ENCODE data around the gene LMBR1L. TPM values are rescaled to one million over a fixed set of nuclear protein-coding genes. Genes with fewer than 3 reads are reported as not detected.

Gene LMBR1L
- total RNA-seq, 1 donor from 2014 or later, result 105 TPM

DNA sequence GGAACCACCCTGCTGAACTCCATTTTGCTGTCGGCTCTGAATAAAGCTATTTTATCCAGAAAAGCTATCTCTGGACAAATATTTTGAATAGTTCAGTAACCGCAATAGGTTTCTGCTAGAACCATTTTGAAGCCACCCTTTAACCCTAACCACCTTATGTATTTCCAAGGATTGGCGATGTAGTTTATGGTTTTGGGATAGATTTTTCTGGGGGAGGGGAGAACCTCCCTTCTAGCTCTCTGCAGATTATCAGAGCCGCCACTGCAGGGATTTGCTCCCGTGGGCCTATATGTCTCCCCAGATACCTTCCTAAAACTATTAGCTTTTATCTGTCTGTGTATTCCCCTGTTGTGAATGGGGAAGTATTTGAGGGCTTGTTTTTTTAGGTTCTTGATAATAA is 22.4 kb upstream of the LMBR1L start:
- Mint-ChIP-seq H3K27me3 (no peaks in the 10 kb centered on the region), H3K4me3 (peak overlapping the region; percentile 41), H3K27ac (no peak overlapping the region), H3K9me3 (no peaks in the 10 kb centered on the region), H3K36me3 (peaks cover 21% of the 10 kb centered on the region), H3K4me1 (ENCODE audit: unreplicated experiment) (peaks cover 25% of the 10 kb centered on the region)
- TF ChIP-seq, protein P1, sequence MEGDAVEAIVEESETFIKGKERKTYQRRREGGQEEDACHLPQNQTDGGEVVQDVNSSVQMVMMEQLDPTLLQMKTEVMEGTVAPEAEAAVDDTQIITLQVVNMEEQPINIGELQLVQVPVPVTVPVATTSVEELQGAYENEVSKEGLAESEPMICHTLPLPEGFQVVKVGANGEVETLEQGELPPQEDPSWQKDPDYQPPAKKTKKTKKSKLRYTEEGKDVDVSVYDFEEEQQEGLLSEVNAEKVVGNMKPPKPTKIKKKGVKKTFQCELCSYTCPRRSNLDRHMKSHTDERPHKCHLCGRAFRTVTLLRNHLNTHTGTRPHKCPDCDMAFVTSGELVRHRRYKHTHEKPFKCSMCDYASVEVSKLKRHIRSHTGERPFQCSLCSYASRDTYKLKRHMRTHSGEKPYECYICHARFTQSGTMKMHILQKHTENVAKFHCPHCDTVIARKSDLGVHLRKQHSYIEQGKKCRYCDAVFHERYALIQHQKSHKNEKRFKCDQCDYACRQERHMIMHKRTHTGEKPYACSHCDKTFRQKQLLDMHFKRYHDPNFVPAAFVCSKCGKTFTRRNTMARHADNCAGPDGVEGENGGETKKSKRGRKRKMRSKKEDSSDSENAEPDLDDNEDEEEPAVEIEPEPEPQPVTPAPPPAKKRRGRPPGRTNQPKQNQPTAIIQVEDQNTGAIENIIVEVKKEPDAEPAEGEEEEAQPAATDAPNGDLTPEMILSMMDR (conservative IDR thresholded peaks at IDR 0.05), result no peak
- DNase-seq (ENCODE audit: extremely low spot score, unreplicated experiment), result no peak

DNA sequence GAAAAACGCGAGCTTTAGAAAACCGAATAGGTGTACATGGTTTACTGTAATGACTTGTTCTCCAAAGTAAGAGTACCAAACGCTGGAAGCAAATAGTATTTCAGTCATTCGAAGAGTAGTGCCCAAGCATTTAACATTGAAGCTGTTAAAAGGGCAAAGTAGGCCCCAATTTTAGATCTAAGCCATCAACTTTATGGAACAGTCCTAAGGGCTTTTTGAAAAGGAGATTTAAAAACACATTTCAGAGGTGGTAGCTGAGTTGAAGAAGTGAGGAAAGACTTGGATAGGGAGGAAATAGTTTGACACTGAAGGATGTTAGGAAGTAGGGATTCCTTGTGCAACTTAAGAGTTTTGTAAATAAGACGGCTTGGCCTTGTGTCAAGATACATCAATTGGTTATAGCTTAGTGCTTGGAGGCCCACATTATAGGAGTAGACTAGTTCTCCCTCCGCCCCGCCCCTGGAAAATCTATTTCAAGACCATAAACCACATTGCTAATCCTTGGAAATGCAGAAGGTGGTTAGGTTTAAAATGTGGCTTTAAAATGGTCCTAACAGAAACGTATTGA is 21.3 kb upstream of the LMBR1L start:
- Mint-ChIP-seq H3K4me1 (ENCODE audit: unreplicated experiment) (peaks cover 25% of the 10 kb centered on the region), H3K36me3 (peaks cover 32% of the 10 kb centered on the region), H3K9me3 (no peaks in the 10 kb centered on the region), H3K27ac (peak overlapping the region; percentile 99), H3K4me3 (peak overlapping the region; percentile 86), H3K27me3 (no peaks in the 10 kb centered on the region)
- TF ChIP-seq, protein P1 (conservative IDR thresholded peaks at IDR 0.05), result no peak
- no peak for DNase-seq (ENCODE audit: extremely low spot score, unreplicated experiment)

DNA sequence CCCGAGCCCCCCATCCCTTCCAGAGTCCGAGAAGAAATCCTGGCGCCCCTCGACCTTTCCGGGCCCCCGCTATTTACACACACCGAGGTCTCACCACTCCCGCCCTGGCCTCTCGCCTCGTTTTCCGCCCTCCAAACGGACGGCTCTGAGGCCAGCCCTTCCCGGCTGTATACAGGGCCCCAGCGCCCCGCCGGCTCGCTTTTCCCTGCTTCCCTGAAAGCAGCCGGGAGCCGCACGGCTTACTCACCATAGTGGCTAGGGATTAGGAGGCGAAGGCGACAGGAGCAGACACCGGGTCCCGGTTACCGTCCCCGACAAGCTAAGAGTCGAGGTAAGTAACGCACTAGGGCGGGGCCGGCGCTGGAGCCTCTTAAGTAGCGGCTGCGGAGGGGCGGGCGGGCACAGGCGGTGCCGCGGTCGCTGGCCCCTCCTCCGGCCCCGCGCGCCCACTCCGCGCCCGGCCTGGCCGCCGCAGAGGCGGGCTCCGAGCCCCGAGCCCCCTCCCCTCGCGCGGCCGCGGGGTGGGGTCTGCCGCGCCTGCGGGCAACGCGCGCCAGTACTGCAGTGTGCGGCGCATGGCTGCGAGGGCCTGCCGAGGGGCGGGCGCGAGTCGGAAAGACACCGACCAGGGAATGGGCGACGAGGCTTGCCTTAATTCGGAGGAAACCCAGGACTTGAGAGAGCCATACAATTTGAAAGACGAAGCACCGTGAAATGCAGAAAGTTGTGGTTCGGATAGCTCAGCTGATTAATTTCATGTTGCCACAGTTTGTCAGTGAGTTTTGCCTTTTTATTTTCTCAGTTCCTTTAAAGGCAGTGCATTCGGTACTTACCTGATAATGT is 20.6 kb upstream of the LMBR1L start, which contains the start of gene TUBA1B:
Gene TUBA1B, minus strand, starts transcription at position 345 of the 843 bp plus-strand sequence. Its CDS starts 95 bp downstream, at position 250.
- Mint-ChIP-seq H3K4me3 (peak within 1 kb of the TSS; percentile 97), H3K36me3 (peaks cover 35% of the 10 kb centered on the region), H3K4me1 (ENCODE audit: unreplicated experiment) (peaks cover 25% of the 10 kb centered on the region), H3K27me3 (no peaks in the 10 kb centered on the region), H3K9me3 (no peaks in the 10 kb centered on the region), H3K27ac (peak within 1 kb of the TSS; percentile 99)
- peak; percentile 93 for DNase-seq (ENCODE audit: extremely low spot score, unreplicated experiment)
- TF ChIP-seq, protein P1 (conservative IDR thresholded peaks at IDR 0.05), result no peak

DNA sequence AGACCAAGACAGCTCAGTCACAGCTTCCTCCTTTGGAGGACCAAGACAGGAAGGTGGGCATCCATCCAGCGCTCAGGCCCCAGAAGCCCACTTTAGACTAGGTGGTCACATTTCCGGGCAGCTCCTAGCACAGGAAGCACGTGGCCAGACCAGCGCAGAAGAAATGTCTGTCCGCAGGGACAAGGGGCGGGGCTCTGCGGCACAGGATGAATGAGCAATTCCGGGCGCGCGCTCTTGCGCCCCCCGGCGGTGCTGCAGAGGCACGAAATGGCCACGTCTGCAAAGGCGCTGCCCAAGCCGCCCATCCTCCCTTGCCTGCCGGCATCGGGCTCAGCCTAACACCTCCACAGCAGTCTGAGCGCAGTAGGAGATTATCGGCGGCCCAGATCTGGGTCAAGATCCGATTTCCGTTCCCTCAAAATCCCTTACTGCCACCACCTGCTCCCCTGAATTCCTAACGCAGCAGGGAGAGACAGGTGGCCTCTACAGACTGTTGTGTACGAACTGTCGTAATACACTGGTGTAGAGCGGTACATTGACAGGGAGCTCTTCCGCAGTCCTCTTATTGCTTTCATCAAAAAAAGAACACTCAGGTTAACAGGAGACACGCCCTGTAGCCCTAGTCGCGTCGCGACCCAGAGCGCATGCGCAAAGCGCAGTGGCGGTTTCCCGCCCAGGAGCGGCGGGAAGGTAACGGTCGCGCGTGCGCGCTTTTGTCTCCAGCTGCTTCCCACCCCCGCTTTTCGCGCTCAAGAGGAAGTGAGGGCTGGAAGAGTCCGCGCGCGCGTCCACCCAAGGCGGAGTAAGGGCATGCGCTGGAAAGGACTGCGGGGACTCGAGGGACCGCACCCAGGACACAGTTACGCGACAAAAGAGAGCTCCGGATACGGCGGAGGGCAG is 19.8 kb upstream of the LMBR1L start:
- H3K9me3 Mint-ChIP-seq, result no peaks in the 10 kb centered on the region
- peak overlapping the region; percentile 99 for H3K27ac Mint-ChIP-seq
- H3K4me3 Mint-ChIP-seq, result peak overlapping the region; percentile 97
- peak; percentile 93 for DNase-seq (ENCODE audit: extremely low spot score, unreplicated experiment)
- TF ChIP-seq, protein P1 (conservative IDR thresholded peaks at IDR 0.05), result peak; percentile 94
- peaks cover 25% of the 10 kb centered on the region for H3K4me1 Mint-ChIP-seq (ENCODE audit: unreplicated experiment)
- H3K36me3 Mint-ChIP-seq, result peaks cover 39% of the 10 kb centered on the region
- H3K27me3 Mint-ChIP-seq, result no peaks in the 10 kb centered on the region

Data from type B pancreatic cell (in vitro differentiated cells).